Bone marrow (tissue), 2 donors: ENCODE data around the gene CACNA2D3.

ENCODE experiments used
- DNase-seq, 2 donors: peaks; one replicate each; lab custom pipeline; 2025; lab: John Stamatoyannopoulos, UW

The CACNA2D3 gene

DNA sequence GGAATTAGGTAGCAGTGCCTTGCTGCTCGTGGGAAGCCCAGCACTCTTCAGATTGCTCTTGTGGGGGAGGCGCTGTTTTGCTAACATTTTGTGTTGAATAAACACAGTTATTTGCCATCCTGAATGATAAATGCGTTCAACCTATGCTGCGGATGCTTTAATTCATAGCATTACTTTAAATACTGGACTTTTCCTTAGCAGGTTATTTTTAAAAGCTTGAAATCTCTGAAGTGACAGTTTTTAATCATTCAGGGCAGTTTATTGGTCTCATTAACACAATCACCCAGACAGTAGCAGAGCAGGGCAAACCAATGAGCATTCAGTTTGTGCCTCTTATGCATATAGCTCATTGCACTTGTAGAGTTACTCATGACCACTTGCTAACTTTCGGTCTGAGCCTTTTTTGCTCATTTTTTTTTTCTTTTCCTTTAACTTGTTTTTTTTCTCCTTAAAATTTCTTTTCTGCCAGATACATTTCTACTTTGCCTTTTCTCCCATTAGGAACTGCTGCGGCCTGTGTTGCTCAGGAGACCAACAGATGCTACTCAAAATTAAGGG lies 5.2 kb downstream of the CACNA2D3 start:
- no peak for DNase-seq

DNA sequence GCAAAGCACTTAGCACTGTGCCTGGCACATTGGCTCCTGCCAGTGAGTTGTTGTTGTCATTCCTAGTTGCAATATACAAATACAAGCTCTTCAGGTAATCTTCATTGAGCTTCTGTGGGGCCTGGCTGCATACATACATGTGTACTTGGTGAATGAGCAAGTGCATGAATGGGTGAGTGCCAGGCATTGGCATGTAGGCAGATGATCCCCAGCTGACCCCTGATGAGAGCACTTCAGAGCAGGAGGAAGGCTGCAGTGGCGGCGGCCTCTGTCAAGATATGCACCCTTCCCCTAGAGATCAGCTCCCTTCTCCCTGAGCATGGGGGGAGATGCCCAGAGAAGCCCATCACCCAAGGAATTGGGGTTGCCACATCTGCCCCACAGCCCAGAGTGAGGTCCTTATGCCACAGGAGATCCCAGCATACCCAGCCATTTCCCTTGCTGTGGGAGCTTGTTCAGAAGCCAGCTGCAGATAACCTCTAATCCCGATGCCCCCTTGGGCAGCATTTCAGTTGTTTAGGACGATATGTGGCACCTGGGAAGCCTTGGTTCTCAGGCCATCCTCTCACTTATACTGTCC lies 8.8 kb downstream of the CACNA2D3 start:
- no peak for DNase-seq

DNA sequence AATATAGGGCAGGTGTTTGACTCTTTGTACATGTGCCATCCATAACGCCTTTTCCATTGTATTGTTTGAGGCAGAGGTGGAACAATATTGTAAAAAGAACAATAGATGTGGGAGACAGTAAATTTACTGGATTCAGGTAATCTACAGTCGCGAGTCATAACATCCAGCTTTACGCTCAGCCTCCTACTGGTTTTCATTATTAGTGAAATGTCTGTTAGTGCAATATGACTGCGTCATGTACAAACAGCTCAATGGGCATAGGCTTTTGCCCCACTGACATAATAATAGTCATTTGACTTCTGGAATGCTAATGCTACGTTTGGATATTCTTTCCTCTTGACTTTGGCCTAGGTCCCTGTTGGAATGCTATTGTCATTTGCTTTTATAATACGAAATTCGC lies 9.5 kb downstream of the CACNA2D3 start:
- DNase-seq = no peak

DNA sequence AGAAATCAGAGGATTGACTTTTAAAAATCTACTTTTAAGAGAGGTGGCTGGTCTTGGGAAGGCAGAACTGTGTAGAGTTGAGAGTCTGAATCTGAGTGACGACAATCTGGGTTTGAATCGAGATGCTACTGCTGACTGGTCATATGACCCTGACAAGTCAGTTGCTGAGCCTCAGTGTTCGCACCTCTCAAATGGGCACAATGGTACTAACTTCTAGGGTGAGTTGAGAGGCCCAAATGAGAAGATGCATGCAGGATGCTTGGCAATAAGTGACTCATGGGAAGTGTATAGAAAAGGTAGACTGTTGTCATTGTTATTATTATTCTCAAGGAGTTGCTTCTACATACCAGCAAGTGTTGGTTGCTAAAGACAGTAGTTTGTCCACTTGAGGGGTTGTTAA lies 10.3 kb downstream of the CACNA2D3 start:
- DNase-seq = no peak

DNA sequence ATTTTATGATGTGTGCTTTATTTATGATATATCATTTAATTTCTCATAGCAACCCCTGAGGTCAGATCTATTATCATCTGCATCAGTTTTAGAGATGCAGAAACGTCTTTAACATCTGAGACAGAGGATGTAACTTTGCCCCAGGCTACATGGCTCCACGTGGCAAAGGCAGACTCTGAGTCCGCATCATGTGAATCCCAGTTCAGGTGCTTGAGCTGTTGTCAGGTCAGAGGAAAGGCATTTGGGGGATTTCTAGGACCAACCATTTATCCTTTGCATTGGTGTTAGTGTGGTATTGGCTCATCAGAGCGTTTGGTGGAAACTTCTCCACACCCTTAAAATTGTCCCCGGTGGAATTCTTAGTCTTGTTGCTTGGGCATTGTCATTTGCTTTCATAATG lies 10.8 kb downstream of the CACNA2D3 start:
- no peak for DNase-seq

DNA sequence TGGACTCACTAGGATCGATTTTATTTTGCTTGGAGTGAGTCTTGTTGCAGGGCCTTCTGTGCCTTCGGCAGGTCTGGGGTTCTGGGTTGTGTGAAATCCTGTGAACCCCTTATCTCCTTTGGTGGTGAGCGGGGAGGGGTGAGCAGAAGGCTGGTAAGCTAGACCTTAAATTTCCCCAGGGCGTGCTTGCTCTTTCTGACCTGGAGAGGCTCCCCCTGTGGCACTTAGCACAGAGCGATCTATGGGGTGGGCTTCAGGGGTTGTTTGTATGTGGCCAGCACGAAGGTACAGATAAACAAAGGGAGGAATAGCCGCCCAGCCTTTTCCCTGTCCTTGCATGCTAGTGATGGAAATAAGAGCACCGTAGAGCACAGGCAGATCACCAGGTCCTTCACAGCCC lies 11.8 kb downstream of the CACNA2D3 start:
- DNase-seq = no peak

DNA sequence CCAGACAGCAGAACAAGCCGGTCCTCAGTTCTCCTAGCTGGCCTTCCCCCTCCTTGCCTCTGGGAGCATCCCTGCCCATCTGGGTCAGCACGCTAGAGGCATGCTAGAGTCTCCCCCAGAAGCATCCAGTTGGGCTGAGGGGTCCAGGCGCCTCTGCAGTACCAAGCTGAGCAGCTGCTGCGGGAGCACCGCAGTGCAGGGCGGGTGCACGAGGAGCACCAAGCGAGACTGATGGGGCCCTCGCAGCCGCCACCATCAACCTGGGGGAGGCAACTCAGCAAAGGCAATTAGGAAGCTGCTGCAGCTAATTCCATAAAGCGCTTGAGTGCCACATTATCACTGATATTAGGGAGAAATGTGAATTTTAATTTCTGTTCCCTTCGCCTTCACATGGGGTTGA lies 12.4 kb downstream of the CACNA2D3 start:
- DNase-seq = no peak

DNA sequence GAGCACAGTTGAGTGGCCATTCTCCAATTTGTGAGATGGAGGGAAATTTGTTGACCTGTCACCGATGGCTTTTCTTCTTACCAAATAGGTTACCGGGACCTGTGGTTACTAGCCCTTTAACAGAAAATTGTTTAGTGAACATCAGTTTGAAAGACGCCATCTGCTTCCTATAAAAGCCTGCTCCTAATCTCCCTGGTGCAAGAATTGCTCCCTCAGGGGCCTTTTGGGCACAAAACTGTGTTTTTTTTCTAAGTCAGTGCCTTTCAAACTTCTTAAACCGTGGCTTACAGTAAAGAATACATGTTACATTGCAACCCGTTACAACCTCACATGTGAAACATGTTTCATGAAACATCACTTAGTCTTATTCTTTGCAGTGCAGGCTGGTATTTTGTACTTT lies 15.0 kb downstream of the CACNA2D3 start:
- no peak for DNase-seq

DNA sequence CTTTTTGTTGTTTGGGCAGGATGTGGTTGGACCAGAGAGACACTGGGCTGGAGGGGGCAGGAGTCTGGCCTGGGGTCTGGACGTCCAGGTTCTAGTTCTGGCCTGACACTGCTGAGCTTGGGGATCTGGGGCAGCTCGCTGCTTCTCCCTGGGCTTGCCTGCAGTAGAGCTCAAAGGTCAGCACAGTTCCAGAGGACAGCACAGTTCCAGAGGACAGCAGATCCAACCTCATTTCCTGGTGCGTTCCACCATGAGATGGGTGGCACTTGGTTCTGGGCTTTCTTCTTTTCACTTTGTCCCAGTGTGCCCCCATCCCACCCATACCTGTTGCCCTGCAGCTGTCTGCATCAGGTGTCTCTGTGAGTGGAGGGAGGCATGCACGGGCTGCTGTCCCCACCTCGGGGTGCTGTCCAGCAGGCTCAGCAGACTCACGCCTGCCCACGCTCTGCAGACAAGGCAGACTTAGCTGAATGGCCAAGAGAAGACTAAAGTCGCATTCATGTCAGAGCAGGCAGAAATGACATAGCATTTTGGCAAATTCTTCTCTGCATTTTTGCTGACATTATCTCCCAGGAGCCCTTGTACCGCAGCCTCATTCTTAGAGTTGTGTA lies 16.7 kb downstream of the CACNA2D3 start:
- no peak for DNase-seq

DNA sequence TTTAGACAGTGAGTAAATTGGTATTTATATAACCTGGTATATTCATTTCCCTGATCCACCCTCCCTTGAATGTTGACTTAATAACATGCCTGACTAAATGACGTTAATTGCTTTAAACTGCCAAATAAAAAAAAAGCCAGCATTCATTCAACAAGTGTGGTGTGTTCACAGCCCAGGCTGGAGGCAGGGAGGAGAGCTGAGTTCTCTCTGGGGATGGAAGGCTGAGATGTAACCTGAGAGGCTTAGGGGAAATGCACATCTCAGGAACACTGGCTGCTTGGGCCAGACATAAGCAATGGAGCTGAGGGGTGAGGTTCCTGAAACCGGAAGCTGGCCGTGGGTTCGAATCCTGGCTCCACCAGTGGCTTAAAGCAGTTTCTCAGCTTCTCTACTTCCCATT lies 17.3 kb downstream of the CACNA2D3 start:
- no peak for DNase-seq

DNA sequence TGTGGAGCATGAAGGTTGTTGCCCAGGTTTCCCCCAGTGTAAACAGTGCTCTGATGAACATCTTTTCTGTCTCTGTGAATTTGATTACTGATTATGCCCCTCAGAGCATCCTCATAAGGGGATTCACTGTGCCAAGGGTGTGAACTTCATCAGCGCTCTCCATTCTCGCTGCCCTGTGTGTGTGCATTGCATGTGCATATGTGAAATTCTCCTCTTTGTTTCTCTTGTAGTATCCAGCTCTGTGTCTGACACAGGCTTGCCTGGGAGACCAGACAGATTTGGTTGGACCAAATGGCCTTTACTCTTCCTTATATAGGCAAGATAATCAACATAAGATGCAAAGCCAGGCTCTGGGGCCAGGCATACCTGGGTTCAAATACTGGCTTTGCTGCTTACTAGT lies 21.9 kb downstream of the CACNA2D3 start:
- DNase-seq = no peak

DNA sequence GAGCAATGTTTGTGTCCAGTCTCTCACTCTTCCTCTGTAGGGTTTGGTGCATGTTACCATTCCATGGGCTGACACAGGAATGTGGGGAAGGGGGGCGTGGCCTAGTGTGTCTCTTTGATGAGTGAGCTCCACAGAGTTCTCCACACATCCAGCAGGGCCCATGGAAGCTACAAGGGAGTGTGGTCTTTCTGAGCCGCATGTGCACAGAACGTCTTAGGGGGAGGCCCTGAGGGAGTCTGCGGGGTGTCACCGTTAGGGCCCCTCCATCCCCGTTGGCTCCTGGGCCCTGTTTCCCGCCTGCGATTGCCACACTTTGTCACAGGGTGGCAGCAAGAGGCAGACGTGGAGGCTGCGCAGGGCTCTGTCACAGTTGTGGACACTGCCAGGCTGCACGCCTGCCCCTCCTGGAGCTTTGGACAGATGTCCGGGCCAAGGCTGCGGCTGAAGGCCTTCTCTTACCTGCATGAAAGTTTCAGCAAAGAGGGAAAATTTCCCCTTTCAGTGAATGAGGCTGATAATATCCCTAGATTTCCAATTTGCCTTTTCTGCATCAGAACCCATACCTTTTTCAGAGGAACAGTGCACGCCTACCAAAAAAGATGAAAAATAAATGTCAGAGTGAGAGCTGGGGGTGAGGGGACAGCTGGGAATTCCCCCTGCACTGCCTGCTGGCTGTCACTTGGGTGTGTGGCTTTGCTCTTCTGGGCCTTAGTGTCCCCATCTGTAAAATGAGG lies 24.3 kb downstream of the CACNA2D3 start:
- no peak for DNase-seq

DNA sequence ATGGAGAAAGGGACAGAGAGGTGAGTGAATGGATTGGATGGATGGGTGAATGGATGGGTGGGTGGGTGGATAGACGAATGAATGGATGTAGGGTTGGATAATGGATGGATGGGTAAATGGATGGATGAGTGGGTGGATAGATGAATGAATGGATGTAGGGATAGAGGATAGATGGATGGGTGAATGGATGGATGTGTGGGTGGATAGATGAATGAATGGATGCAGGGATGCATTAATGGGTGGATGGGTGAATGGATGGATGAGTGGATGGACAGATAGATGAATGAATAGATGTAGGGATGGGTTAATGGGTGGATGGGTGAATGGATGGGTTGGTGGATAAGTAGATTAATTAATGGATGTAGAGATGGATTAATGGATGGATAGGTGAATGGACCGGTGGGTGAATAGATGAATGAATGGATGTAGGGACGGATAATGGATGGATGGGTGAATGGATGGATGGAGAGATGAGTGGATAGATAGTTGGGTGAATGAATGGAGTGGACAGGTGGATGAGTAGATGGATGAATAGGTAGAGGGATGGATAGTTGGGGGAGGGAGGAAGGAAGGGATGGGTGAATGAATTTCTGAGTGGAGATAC lies 28.6 kb downstream of the CACNA2D3 start:
- no peak for DNase-seq

DNA sequence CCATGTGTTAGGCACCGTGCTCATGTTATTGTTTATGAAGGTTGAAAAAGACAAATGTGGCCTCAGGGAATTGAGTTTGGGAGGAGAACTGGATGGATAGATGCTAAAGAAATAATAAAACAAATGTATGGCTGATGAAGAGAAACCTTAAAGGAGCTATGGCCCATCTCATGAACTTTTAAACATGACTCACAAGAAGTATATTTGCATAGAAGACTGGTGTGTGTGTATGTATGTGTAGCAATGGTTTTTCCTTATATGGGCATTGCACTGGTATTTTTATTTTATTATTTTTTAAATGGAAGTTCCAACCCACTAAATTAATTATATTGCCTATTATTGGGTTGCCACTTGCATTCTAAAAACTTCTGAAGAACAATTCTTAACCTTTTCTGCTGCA lies 31.1 kb downstream of the CACNA2D3 start:
- no peak for DNase-seq

DNA sequence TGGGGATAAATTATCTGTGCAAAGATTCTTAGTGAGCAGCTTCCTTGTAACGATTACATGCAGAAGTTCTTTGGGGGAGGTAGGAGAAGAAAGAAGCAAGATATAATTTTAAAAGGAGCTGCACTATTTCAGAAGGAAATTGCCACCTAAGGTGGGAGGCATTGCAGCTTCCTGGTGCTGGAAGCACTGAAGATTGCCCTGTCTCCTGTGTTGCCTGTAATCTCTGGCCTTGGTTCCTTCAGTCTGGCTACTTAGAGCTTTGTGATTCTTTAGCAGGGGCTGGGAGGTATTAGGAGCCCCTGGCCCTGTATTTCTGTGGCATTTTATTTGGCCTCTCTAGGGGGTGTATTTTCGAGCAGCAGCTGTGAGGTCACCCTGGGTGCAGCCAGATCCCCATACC lies 35.5 kb downstream of the CACNA2D3 start:
- no peak for DNase-seq

DNA sequence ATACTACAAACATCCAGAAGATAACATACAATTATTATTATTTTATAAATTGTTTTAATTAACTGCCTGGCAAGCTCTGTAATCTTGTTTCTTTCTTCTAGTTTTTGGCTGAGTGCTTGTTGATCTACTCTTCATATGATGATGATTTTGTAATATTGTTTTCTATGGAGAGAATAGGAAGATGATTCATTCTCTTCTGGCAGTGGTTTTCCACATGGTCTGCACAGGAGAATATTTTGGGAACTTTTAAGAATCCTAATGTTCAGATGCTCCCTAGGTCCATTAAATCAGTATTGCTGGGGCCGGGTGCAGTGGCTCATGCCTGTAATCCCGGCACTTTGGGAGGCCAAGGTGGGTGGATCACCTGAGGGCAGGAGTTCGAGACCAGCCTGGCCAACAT lies 37.6 kb downstream of the CACNA2D3 start:
- DNase-seq = no peak

DNA sequence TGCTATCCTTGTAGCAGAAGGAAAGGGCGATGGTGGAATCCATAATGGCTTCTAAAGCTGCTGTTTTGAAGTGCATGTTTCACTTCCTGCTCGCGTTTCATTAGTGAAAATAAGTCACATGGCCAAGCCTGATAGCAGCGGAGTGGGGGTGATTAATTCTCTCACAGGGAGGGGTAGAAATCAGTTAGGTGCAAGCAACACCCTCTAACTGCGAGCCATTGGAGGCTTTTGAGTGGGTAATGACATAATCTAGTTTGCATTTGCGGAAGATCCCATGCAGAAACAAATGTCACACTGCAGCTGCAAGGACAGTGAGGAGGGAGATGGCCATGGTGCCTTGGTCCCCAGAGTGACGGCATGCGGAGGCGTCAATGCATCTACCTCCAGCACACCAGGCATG lies 41.1 kb downstream of the CACNA2D3 start:
- no peak for DNase-seq

DNA sequence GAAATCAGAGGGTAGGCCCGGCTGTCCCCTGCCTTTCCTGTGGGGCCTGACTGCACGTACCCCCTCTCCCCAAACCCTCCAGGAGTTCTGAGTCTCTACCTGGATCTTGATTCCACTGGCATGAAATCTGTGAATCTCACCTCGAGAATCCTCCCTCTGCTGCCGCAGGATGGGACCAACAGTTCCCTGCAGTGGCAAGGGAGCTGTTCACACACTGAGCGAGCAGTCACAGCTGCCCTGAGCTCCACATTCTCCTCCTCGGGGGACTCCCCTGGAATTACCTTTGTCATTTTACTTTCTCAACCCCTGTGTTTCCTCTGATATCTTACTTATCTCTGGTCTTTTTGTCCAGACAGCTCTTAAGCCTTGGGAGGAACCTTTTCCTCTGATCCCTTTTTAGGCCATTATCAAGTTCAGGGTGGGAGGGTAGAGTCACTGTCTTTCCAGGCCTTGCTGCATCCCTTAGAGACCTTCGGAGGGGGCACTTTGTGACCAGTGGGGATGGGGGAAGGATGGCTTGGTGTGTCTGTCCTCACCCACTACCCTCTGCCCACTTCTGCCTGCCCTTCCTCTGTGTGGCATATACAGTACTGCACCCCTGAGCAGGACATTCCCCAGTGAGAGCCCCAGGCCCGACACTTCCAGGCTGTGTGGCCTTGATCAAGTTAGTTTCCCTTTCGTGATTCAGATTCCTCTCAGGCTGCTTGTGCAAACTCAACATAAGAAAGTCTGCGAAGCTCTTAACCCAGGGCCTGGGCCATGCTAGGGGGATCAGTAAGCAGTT lies 42.0 kb downstream of the CACNA2D3 start:
- DNase-seq = no peak

DNA sequence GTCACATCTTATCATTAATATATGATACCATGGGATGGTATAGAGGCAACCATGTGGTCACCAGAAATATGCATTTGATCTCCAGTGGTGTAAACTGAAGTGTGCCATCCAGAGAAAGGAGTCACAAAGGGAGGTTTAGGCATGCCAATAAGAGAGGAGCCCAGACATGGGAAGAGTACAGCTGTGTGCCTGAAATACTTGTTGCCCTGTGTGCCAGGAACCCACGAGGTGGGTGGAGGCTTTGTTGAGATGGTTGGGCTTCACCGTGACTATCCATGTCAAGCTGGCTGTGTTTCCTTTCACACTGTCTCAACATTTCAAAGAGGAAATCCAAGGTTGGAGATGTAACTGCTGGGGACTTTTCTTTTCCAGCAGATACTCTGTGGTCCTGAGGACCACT lies 43.5 kb downstream of the CACNA2D3 start:
- no peak for DNase-seq

DNA sequence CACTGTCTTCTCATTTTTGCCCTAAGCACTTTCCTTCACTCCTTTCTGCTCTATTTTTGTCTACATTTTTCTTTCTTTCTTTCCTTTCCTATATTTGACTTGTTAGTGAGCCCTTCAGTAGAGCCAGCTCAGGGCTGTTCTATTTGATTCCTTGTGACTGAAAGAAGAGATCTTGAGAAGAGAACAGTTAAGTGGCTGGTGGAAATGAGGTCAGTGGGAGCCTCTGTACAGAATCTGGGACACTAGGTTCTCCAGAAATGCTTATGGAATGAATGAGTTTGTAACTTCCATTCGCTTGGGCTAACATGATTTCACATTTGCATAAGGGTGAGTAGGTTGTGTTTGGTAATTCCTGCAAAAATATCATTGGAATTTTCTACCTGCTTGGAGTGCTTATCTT lies 45.6 kb downstream of the CACNA2D3 start:
- DNase-seq = no peak

DNA sequence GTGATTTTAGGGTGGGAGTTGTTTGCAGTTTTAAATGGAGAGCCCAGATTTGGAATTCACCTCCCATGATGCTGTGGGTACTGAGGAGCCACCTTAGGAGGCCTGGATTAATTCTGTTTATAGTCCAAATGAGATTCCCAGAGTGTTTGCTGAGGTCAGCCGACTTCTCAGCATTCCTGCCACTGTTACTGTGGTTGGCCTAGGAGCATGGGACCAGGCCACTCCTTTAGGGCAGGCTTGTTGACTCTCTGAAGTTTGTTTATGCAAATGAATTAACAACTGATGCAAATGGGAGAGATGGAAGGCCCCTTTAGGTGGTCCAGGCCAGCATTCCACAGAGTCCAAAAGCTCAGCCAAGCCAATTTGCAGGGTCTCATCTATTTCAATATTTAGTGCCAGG lies 46.1 kb downstream of the CACNA2D3 start:
- DNase-seq = no peak

DNA sequence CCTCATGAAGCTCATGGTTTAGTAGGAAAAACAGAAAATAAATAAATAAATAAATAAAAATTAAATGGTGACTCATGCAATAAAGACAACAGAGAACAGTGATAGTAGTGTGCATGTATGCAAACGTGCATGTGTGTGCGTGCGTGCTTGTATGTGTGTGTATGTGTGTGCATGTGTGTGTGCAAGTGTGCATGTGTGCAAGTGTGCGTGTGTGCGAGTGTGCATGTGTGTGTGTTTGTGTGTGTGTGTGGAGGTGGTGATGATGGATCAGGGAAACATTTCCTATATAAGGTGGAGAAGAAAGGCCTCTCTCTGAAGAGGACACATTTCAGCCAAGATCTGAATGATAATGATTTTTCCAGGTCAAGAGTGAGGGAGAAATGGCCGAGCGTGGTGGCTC lies 47.2 kb downstream of the CACNA2D3 start:
- no peak for DNase-seq
